SJSA1 (cell line): ENCODE results near the gene C18orf54. TPM values are rescaled to one million over a fixed set of nuclear protein-coding genes. Genes with fewer than 3 reads are reported as not detected.
A peak's percentile ranks its signal among the peaks of the same experiment; 100 is the strongest.
"Not testable (repeated sequence)": the region's sequence is repeated elsewhere in the genome, so short reads cannot be mapped to it uniquely, and the experiment has no call there.

ENCODE experiments used
- DNase-seq, 2 experiments: peaks; one replicate each; pipeline ENCODE4 v3.0.0-alpha.2; 2015 to 2020; ENCODE audit warnings: low spot score in 2 of 2, low read depth in 1 of 2
- H3K27ac ChIP-seq: fragments of 250-450 bp; sonication (Bioruptor Pico); 2 replicates; pipeline ENCODE4 v1.5.1; 2020; ENCODE audit warnings: mild to moderate bottlenecking, moderate library complexity
- H3K27me3 ChIP-seq: fragments of 250-450 bp; sonication (Bioruptor Pico); replicated peaks from 2 replicates; pipeline ENCODE4 v1.5.1; 2020; ENCODE audit warnings: mild to moderate bottlenecking, moderate library complexity
- H3K36me3 ChIP-seq: fragments of 250-450 bp; sonication (Bioruptor Pico); 2 replicates; pipeline ENCODE4 v1.5.1; 2020; ENCODE audit warnings: mild to moderate bottlenecking
- H3K4me1 ChIP-seq: fragments of 250-450 bp; sonication (Bioruptor Pico); replicated peaks from 2 replicates; pipeline ENCODE4 v1.6.1; 2021; ENCODE audit warnings: mild to moderate bottlenecking
- H3K4me3 ChIP-seq: fragments of 250-450 bp; sonication (Bioruptor Pico); 2 replicates; pipeline ENCODE4 v1.5.1; 2020; ENCODE audit warnings: mild to moderate bottlenecking
- H3K9me3 ChIP-seq: fragments of 250-450 bp; sonication (Bioruptor Pico); replicated peaks from 2 replicates; pipeline ENCODE4 v1.5.1; 2020; ENCODE audit warnings: mild to moderate bottlenecking
- total RNA-seq: library from RNA; depleted of rRNA; stranded (reverse); fragments of >200 nt; shearing (Covaris generic); gene quantifications from 2 replicates; pipeline ENCODE4 v1.2.3, GENCODE V29; 2014; rRNA removed

C18orf54 gene
- total RNA-seq, result 5.3 and 10.2 TPM in 2 replicates

GRCh38 chr18:54357660-54358494 lies at the start of gene C18orf54, which contains the start of gene STARD6:
Gene C18orf54 (plus strand): TSS chr18:54357906. CDS start chr18:54360573, 2,667 bp downstream.
Gene STARD6 (minus strand): TSS chr18:54357858. CDS start chr18:54354573, 3,285 bp downstream.
- Histone ChIP-seq H3K4me3 (peak within 1 kb of the TSS; percentile 63), H3K4me1 (0 out of 2 replicates have a peak, but pooled peaks cover 4% of the 10 kb centered on the region), H3K36me3 (peaks cover 20% of the 10 kb centered on the region), H3K27me3 (no peaks in the 10 kb centered on the region), H3K27ac (peak within 1 kb of the TSS; percentile 84), H3K9me3 (no peaks in the 10 kb centered on the region)
- DNase-seq, result peak; percentile 88 to 94

- not testable (repeated sequence) for H3K27ac ChIP-seq, H3K4me1 ChIP-seq, H3K27me3 ChIP-seq, H3K9me3 ChIP-seq, DNase-seq, H3K4me3 ChIP-seq, H3K36me3 ChIP-seq
These were observed 48.1 kb upstream of the C18orf54 start for GRCh38 chr18:54309564-54309963.

GRCh38 chr18:54316071-54316820 lies 41.5 kb upstream of the C18orf54 start:
- Histone ChIP-seq H3K4me1 (no peaks in the 10 kb centered on the region), H3K9me3 (no peaks in the 10 kb centered on the region), H3K27ac (no peak overlapping the region), H3K4me3 (no peak overlapping the region), H3K27me3 (no peaks in the 10 kb centered on the region; the same call in 1 of the 2 replicates), H3K36me3 (no peaks in the 10 kb centered on the region)
- no peak for DNase-seq

- Histone ChIP-seq H3K27ac (no peak overlapping the region), H3K4me1 (peaks cover 8% of the 10 kb centered on the region; the same call in 1 of the 2 replicates), H3K4me3 (no peak overlapping the region), H3K27me3 (no peaks in the 10 kb centered on the region), H3K36me3 (no peaks in the 10 kb centered on the region), H3K9me3 (no peaks in the 10 kb centered on the region)
- DNase-seq, result no peak
These were observed 34.1 kb upstream of the C18orf54 start for GRCh38 chr18:54323561-54323960.

GRCh38 chr18:54323970-54324369 lies 33.7 kb upstream of the C18orf54 start:
- H3K9me3 ChIP-seq, result no peaks in the 10 kb centered on the region
- H3K4me3 ChIP-seq, result no peak overlapping the region
- H3K4me1 ChIP-seq, result peaks cover 8% of the 10 kb centered on the region; the same call in 1 of the 2 replicates
- no peak for DNase-seq
- H3K27ac ChIP-seq, result no peak overlapping the region
- H3K36me3 ChIP-seq, result no peaks in the 10 kb centered on the region
- no peaks in the 10 kb centered on the region for H3K27me3 ChIP-seq

GRCh38 chr18:54327818-54328217 lies 29.9 kb upstream of the C18orf54 start:
- DNase-seq, result no peak
- H3K27me3 ChIP-seq, result peaks cover 5% of the 10 kb centered on the region; the same call in 1 of the 2 replicates
- no peak overlapping the region for H3K4me3 ChIP-seq
- no peaks in the 10 kb centered on the region for H3K36me3 ChIP-seq
- H3K9me3 ChIP-seq, result no peaks in the 10 kb centered on the region
- peaks cover 8% of the 10 kb centered on the region; the same call in 1 of the 2 replicates for H3K4me1 ChIP-seq
- H3K27ac ChIP-seq, result no peak overlapping the region

GRCh38 chr18:54329787-54330186 lies 27.9 kb upstream of the C18orf54 start:
- no peaks in the 10 kb centered on the region for H3K9me3 ChIP-seq
- no peaks in the 10 kb centered on the region for H3K4me1 ChIP-seq
- DNase-seq, result no peak
- no peak overlapping the region for H3K4me3 ChIP-seq
- peaks cover 5% of the 10 kb centered on the region; the same call in 1 of the 2 replicates for H3K27me3 ChIP-seq
- no peak overlapping the region for H3K27ac ChIP-seq
- no peaks in the 10 kb centered on the region for H3K36me3 ChIP-seq

- no peak for DNase-seq
- Histone ChIP-seq H3K4me1 (no peaks in the 10 kb centered on the region), H3K27me3 (peaks cover 5% of the 10 kb centered on the region; the same call in 1 of the 2 replicates), H3K27ac (no peak overlapping the region), H3K9me3 (no peaks in the 10 kb centered on the region), H3K4me3 (no peak overlapping the region), H3K36me3 (no peaks in the 10 kb centered on the region)
These were observed 26.7 kb upstream of the C18orf54 start for GRCh38 chr18:54330768-54331548.

- H3K9me3 ChIP-seq, result no peaks in the 10 kb centered on the region
- no peak for DNase-seq
These were observed 22.0 kb upstream of the C18orf54 start for GRCh38 chr18:54335638-54336173.

GRCh38 chr18:54338230-54338629 lies 19.5 kb upstream of the C18orf54 start:
- DNase-seq, result no peak
- Histone ChIP-seq H3K4me1 (no peaks in the 10 kb centered on the region), H3K27me3 (no peaks in the 10 kb centered on the region), H3K27ac (no peak overlapping the region), H3K36me3 (no peaks in the 10 kb centered on the region), H3K9me3 (no peaks in the 10 kb centered on the region), H3K4me3 (no peak overlapping the region)

More at GRCh38 chr18:54335638-54336173, 22.0 kb upstream of the C18orf54 start:
- Histone ChIP-seq H3K4me3 (no peak overlapping the region), H3K27ac (no peak overlapping the region), H3K36me3 (no peaks in the 10 kb centered on the region), H3K4me1 (no peaks in the 10 kb centered on the region), H3K27me3 (peaks cover 3% of the 10 kb centered on the region; the same call in 1 of the 2 replicates)

- no peaks in the 10 kb centered on the region for H3K9me3 ChIP-seq
- H3K36me3 ChIP-seq, result no peaks in the 10 kb centered on the region
- no peaks in the 10 kb centered on the region for H3K4me1 ChIP-seq
- no peak overlapping the region for H3K27ac ChIP-seq
- H3K4me3 ChIP-seq, result no peak overlapping the region
- 0 out of 2 replicates have a peak, but pooled peaks cover 6% of the 10 kb centered on the region for H3K27me3 ChIP-seq
- DNase-seq, result no peak
These were observed 6.5 kb upstream of the C18orf54 start for GRCh38 chr18:54351186-54351585.

GRCh38 chr18:54357082-54357659 lies 535 bp upstream of the C18orf54 start:
- DNase-seq, result no peak
- Histone ChIP-seq H3K36me3 (peaks cover 19% of the 10 kb centered on the region), H3K4me3 (peak overlapping the region; percentile 63), H3K9me3 (no peaks in the 10 kb centered on the region), H3K27ac (peak overlapping the region; percentile 84), H3K4me1 (0 out of 2 replicates have a peak, but pooled peaks cover 4% of the 10 kb centered on the region), H3K27me3 (no peaks in the 10 kb centered on the region)
